Activated effector memory CD4-positive, alpha-beta T cell treated with Interleukin-2 at 50 U/mL for 16 hours (primary cell): Measurements from ENCODE around the gene CAPN8.

Experiments
- DNase-seq: peaks from one replicate; pipeline ENCODE4 v3.0.0-alpha.2; 2020

CAPN8 gene

DNA sequence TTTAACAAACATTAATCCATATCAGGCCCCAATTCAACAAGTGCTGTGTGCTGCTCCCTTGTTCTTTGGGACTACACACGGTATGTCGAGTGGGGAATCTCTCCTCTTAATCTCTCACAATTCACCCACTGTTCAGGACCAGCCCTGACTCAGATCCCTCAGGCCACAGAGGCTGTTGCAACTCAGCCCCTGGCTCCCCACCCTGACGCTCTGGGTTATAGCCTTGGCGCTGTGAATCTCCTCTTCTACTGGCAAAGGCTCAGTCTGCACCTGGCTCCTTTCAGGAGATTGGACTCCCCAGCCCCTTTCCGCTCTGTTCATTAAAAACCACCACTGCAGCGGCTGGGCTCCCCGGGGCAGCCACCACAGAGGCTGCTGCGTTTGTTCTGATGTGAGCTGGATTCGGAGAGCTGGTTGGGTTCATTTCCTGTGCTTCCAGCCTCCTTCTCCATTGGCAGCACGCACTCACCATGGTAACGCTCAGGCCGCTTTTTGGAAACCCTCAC lies 13.0 kb downstream of the CAPN8 start:
- DNase-seq: no peak

DNA sequence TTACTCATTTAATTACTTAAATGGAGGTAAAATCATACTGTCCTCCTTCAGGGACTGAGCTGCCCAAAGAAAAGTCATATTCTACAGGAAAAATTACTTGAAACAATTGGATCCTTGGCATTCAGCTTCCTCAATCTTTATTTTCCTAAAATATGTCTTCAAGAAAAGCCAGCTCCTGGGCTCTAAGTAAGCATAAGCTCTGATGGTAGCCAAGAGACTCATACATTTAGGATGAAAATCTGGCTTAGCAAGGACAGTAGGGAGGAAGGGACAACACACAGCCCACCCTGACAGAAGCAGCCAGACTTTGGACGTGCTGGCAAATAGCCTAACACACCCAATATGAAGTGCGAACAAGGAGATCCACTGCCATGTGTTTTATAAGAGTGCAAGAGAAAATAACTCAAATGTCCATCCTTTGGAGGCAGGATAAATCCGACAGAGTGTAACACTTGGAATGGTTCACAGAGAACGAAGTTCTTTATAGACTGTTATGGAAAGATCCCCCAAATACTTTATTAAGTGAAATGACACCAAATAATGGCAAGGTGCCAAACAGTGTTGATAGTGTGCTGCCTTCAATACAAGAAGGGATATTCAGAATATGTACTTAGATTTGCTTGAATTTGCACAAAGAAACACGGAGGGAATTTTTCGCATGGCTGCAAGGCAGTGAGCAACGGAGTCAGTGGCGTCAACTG lies 14.1 kb downstream of the CAPN8 start:
- no peak for DNase-seq

GRCh38 chr1:223650465-223650864 lies 15.0 kb downstream of the CAPN8 start:
- DNase-seq: no peak

GRCh38 chr1:223649222-223649621 lies 16.3 kb downstream of the CAPN8 start:
- DNase-seq: no peak

GRCh38 chr1:223647249-223647648 lies 18.3 kb downstream of the CAPN8 start:
- no peak for DNase-seq

DNA sequence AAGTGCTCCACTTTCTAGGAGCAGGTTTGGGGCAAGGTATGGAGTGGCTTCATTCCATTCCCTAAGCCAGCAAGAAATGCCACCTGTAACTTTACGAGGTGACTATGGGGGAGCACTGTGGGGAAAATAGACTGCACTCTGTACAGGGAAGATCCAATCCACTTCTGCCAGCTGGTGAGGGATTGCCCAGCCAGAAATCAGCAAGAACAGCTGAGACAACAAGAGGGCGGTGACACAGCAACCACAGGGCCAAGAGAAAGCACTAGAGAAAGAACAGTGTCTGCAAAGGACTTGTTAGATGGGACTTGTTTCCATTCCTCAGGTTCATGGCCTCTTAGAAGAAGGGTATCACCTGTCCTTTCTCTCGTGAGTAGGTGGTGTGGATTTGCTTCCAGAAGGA lies 19.6 kb downstream of the CAPN8 start:
- DNase-seq: no peak

GRCh38 chr1:223642237-223642636 lies 23.3 kb downstream of the CAPN8 start:
- DNase-seq: no peak

GRCh38 chr1:223641523-223642039 lies 23.9 kb downstream of the CAPN8 start:
- DNase-seq: no peak

GRCh38 chr1:223639331-223639749 lies 26.2 kb downstream of the CAPN8 start:
- DNase-seq: no peak

DNA sequence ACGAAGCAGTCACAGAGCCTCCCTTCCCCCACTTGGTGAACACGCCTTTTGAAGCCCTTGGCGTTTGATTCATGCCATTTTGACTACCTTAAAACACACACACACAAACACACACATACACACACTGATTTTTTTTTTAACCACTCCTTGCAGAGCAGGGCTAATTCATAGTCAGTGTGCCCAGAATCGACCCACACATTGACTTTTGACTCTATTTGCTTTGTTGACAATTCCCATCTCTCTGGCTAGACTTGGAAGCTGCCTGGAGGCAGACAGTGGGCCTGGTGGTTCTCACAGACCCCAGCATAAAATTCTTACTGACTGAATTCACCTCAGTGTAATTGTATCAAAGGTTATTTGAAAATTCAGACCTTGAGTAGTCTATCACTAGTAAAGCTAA lies 30.3 kb downstream of the CAPN8 start:
- no peak for DNase-seq

- DNase-seq: no peak
These were observed 31.1 kb downstream of the CAPN8 start for GRCh38 chr1:223634423-223634822.

- DNase-seq: no peak
These were observed 33.5 kb downstream of the CAPN8 start for GRCh38 chr1:223631956-223632355.

GRCh38 chr1:223631473-223631872 lies 34.0 kb downstream of the CAPN8 start:
- no peak for DNase-seq

DNA sequence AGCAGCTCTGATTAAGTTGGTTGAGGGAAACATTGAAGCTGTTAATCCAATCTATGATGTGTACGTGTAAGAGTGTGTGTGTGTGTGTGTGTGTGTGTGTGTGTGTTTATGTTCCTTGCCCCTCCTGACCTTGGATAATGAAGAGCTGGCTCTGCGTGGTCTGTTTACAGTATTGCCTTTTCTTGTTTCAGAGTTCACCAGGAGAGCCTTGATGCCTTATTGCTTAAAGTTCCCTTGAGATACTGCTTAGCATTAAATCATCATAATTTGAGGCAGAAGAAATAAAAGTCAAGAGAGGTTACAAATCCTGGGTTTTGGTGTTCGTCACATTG lies 36.4 kb downstream of the CAPN8 start:
- DNase-seq: no peak

DNA sequence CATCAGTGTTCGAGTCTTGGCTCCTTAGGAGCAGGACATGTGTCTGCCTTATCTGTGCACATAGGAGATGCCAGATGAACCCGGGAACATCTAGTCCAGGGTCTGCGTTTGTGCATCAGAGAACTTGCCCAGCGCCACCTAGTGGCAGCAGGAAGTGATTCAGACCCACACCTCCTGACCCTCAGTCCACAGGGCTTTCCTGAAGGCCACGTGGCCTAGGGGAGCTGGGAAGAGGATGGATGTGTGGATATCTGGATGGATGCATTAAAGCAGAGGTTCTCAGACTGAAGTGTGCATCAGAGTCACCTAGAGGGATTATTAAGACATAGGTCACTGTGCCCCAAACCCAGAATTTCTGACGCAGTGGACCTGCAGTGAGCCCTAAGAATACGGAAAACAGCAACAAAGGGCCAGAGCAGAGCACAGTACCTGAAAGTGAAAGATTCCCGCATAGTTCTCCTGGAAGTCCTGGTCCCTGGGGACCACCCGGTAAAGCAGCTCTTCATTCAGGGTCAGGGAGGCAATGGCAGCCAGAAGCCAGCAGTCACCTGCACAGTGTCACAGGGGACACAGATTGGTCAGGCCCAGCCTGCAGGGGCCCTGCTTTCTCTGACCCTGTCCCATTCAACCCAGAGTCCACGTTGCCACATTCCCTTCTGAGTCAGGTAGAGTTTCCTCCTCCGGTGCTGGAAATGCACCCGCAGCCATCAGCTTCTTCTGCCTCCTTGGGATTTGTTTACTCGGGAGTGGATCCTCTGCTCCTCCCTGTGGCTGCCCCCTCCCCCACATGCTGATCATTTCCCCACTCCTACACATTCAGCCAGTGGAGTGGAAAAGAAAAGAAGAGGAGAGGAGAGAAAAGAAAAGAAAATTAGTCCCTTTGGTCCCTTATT lies 37.0 kb downstream of the CAPN8 start:
- no peak for DNase-seq

- DNase-seq: no peak
These were observed 43.2 kb downstream of the CAPN8 start for GRCh38 chr1:223622132-223622842.

DNA sequence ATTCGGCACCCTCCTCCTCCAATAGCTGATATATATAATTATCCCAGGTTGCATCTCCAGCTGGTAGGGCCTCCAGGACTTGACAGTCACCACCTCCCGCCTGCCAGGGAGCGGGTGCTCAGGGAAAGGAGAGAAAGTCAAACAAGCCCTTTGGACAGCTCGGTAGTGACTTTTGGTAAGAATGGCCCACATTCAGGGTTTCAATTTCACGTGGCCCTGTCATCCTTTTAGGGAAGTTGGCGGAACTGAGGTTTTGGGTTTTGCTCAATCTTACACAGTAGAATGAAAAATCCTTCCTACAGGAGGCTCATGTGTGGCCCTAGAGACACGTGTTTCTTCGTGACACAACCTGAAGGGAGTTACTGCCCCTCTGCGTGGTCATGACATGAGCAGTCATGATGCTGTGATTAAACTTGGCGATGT lies 44.2 kb downstream of the CAPN8 start:
- DNase-seq: no peak

DNA sequence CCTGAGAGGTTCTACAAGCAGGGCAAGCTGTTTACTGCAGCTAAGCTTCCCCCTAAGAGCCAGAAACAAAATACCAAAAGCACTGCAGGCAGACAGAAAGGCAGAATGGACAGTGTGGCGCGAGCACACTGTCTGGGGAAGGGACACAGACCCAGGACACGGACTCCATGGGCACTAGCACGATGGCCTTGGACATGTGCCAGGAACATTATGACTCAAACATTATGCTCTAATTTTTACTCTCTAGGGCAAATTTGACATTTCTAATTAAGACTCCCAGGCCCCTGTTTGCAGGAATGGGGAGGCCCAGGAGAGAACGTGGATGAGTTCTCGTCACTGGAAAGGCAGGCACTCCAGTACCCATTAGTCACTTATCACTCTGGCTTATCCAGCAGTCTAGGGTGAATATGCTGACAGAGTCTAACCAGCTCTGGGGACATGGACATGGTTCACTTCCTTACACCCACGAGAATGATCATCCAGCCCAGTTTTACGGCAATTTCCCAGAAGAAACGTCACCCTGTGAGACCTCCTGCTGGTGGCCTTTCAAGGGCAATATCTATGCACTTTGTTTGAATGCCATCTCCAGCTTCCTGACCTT lies 45.1 kb downstream of the CAPN8 start:
- DNase-seq: no peak

- no peak for DNase-seq
These were observed 46.8 kb downstream of the CAPN8 start for GRCh38 chr1:223618680-223619079.

DNA sequence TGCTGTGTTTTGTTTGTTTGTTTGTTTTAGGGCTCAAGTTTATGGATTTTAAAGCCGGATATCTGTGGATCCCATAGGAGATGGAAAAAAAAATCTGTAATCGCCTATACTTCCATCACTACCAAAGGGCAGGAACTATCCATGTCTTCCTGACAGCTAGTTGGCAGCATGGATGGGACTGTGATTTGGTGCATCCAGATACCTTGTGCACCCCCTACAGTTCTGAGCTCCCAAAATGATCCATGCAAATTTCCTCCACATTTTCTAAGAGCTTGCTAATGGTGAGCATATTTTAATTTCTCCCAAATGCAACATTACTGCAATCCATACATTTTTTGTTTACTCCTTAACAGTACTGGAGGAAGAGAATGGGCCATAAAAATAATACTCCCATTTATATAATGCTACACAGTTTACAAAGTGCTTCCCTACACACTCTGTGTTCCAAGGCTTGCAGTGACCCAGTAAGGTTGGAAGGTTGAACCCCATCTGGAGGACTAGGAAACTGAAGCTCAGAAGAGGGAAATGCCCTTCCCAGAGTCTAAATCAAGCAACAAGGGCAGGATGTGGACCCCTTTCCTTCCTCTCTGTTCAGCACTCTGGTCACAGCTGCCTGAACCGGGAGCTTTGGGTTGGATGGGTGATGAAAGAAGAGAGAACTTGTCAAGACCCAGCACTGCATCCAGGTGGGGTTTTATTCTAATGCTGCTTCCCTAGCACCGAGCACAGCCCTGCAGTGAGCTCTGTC lies 48.0 kb downstream of the CAPN8 start:
- no peak for DNase-seq

GRCh38 chr1:223616586-223616985 lies 48.9 kb downstream of the CAPN8 start:
- DNase-seq: no peak

GRCh38 chr1:223611936-223612335 lies 53.6 kb downstream of the CAPN8 start:
- DNase-seq: no peak
